Gastroesophageal sphincter (tissue), 4 donors: Measurements from ENCODE around the gene FZD7. TPM values are rescaled to one million over a fixed set of nuclear protein-coding genes. Genes with fewer than 3 reads are reported as not detected.
A peak's percentile ranks its signal among the peaks of the same experiment; 100 is the strongest.

ENCODE experiments used
- ATAC-seq: fragments of 150-250 bp; one replicate; pipeline ENCODE4 v1.9.1; 2016; ENCODE audit warnings: mild to moderate bottlenecking, moderate library complexity
- H3K27ac ChIP-seq, 4 donors: fragments of 200-600 bp; sonication (generic) in 3 of 4; 1 replicate in 3 of 4; 2 replicates in 1 of 4; pipeline ENCODE4 v1.5.1; 2016 to 2019
- H3K27me3 ChIP-seq: fragments of 200-600 bp; sonication (generic); one replicate; pipeline ENCODE4 v1.5.1; 2019
- H3K36me3 ChIP-seq, 2 donors: fragments of 200-600 bp; sonication (generic); one replicate each; pipeline ENCODE4 v1.5.1; 2019; ENCODE audit warnings: control low read depth in 1 of 2
- H3K4me1 ChIP-seq, 3 donors: fragments of 200-600 bp; sonication (generic); 1 replicate in 2 of 3; 2 replicates in 1 of 3; pipeline ENCODE4 v1.5.1; 2016 to 2019; ENCODE audit warnings: control low read depth in 2 of 3
- H3K4me3 ChIP-seq, 2 donors: fragments of 200-600 bp; sonication (generic); one replicate each; pipeline ENCODE4 v1.5.1; 2019; ENCODE audit warnings: mild to moderate bottlenecking in 1 of 2, moderate library complexity in 1 of 2
- H3K9me3 ChIP-seq, 3 donors: fragments of 200-600 bp; sonication (generic); one replicate each; pipeline ENCODE4 v1.5.1; 2017 to 2019; ENCODE audit warnings: control low read depth in 2 of 3
- EP300 ChIP-seq: sonication (generic); formaldehyde crosslinking; IDR thresholded peaks from one replicate; pipeline ENCODE4 v1.6.1; 2017; ENCODE audit warnings: antibody characterized with exemption, mild to moderate bottlenecking
- POLR2A ChIP-seq, 2 donors: fragments of 450-650 bp; IDR thresholded peaks; one replicate each; pipeline ENCODE4 v1.6.1; 2017; ENCODE audit warnings: antibody characterized with exemption in 2 of 2, mild to moderate bottlenecking in 2 of 2, moderate library complexity in 1 of 2
- POLR2AphosphoS5 ChIP-seq: sonication (generic); formaldehyde crosslinking; IDR thresholded peaks from one replicate; pipeline ENCODE4 v1.6.1; 2017; ENCODE audit warnings: antibody characterized with exemption
- WGBS, 2 donors: methylation state at CpG; one replicate each; pipeline ENCODE4 v1.1.5; 2018; ENCODE audit warnings: low coverage in 1 of 2; 5-methylcytosine and 5-hydroxymethylcytosine counted together
- total RNA-seq, 4 donors: library from RNA; depleted of rRNA; stranded (reverse); fragments of >200 nt; gene quantifications; one replicate each; pipeline ENCODE4 v1.1.0, GENCODE V29; 2016
- TF ChIP-seq, protein P1 (sequence below), 4 experiments: fragments of 200-600 bp in 2 of 4; fragments of 450-650 bp in 2 of 4; sonication (generic) in 1 of 4; IDR thresholded peaks; one replicate each; pipeline ENCODE4 v1.5.1; 2017 to 2019; ENCODE audit warnings: antibody characterized with exemption in 4 of 4, mild to moderate bottlenecking in 2 of 4, moderate library complexity in 2 of 4

FZD7 gene
- total RNA-seq, 4 donors from 2014 or later, result 15.9 to 55.4 (median 39.0) TPM

DNA sequence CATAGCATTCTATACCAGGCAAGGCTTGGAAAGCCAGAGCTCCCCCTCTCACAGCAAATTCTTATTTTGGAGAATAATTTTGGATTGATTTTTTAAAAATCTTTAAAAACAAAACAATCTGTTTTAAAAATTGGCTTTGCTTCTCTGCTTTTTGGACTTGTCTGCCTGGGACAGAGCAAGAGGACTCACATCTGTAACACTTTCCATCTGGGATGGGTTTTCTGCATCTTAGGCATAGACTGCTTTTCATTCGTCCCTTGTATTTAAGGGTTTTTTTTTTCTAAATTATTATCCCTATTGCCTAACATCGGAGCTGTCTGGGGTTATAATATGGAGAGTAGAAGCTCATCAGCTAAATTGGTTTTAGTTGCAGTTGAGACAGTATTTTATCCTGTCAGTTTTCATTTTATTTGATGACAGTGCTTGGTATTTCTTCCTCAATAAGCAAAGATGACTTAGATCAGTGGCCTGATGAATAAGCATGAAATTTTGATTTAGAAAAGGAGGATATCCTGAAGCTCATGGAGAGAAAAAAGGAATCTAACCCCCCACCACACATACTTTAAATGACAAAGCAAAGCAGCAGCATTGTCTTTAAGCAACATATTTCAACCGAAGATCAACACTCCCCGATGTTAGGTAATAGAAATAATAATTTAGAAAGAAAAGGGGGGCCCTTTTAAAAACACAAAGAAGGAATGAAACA, 2.3 kb upstream of the FZD7 start:
- WGBS, 2 donors, result 36 to 45% methylated on average over 4 of the region's 4 CpGs
- no peaks in the 10 kb centered on the region for H3K9me3 ChIP-seq
- H3K27me3 ChIP-seq, result no peaks in the 10 kb centered on the region
- TF ChIP-seq EP300 (no peak), POLR2AphosphoS5 (no peak), POLR2A (IDR thresholded peaks at IDR 0.05) (no peak)
- TF ChIP-seq, protein P1, sequence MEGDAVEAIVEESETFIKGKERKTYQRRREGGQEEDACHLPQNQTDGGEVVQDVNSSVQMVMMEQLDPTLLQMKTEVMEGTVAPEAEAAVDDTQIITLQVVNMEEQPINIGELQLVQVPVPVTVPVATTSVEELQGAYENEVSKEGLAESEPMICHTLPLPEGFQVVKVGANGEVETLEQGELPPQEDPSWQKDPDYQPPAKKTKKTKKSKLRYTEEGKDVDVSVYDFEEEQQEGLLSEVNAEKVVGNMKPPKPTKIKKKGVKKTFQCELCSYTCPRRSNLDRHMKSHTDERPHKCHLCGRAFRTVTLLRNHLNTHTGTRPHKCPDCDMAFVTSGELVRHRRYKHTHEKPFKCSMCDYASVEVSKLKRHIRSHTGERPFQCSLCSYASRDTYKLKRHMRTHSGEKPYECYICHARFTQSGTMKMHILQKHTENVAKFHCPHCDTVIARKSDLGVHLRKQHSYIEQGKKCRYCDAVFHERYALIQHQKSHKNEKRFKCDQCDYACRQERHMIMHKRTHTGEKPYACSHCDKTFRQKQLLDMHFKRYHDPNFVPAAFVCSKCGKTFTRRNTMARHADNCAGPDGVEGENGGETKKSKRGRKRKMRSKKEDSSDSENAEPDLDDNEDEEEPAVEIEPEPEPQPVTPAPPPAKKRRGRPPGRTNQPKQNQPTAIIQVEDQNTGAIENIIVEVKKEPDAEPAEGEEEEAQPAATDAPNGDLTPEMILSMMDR (IDR thresholded peaks at IDR 0.05), result no peak
- peaks cover 0 to 41% (median 10%) of the 10 kb centered on the region in 3 donors for H3K4me1 ChIP-seq
- no peak for ATAC-seq
- H3K27ac ChIP-seq, result peak overlapping the region; percentile 95 to 99 (median 98)
- H3K36me3 ChIP-seq, result no peaks in the 10 kb centered on the region
- H3K4me3 ChIP-seq, result peak overlapping the region in 1 of 2 donors; percentile 74

DNA sequence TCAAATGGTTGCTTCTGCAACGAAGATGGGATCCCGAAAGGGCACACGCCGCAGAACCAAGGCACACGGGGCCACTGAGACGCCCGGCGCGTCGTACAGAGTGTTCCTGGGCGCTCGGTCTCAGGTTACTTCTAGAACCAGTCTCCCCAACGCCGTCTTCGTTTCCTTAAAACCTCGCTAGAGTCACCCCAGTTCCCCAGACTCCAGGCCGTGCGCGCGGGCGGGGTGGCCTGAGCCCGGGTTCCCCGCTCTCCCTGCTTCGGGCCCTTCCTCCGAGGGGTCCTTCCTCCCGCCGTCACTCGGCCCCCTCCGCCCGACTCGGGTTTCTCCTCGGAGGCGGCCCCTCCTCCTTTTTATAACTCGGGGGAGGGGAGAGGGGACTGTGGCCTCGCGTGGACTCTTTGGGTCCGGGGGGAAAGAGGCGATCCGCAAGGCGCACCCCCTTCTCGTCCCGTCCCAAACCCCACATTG, 774 bp upstream of the FZD7 start:
- H3K27me3 ChIP-seq, result no peaks in the 10 kb centered on the region
- H3K27ac ChIP-seq, result peak overlapping the region; percentile 95 to 99 (median 98)
- H3K36me3 ChIP-seq, result no peaks in the 10 kb centered on the region
- TF ChIP-seq, protein P1 (IDR thresholded peaks at IDR 0.05), result no peak
- TF ChIP-seq EP300 (no peak), POLR2A (IDR thresholded peaks at IDR 0.05) (no peak), POLR2AphosphoS5 (no peak)
- H3K4me1 ChIP-seq, result peaks cover 0 to 47% (median 10%) of the 10 kb centered on the region in 3 donors
- H3K9me3 ChIP-seq, result no peaks in the 10 kb centered on the region
- WGBS, 2 donors, result 2% methylated on average over 10 of the region's 42 CpGs; no CpG with 5 or more reads in 1 of the 2 donors
- ATAC-seq, result peak; percentile 30
- H3K4me3 ChIP-seq, result peak overlapping the region; percentile 62 to 74

DNA sequence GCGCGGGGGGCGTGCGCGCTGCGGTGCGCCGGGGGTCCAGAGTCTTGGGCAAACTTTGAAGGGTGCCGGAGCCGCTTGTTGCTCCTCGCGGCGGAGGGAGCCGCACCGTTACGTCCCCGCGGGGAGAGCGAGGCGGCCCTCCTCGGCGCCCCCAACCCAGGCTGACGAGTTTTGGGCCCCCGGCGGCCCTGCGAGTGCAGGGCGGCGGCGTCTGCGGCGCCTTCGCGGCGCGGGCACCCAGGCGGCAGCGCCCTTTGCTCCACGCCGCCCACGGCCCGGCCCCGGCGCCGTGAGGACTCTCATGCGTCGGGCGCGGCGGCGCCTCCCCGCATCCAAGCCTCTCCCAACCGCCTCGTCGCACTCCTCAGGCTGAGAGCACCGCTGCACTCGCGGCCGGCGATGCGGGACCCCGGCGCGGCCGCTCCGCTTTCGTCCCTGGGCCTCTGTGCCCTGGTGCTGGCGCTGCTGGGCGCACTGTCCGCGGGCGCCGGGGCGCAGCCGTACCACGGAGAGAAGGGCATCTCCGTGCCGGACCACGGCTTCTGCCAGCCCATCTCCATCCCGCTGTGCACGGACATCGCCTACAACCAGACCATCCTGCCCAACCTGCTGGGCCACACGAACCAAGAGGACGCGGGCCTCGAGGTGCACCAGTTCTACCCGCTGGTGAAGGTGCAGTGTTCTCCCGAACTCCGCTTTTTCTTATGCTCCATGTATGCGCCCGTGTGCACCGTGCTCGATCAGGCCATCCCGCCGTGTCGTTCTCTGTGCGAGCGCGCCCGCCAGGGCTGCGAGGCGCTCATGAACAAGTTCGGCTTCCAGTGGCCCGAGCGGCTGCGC, 814 bp downstream of the FZD7 start:
- no peak for ATAC-seq
- TF ChIP-seq EP300 (no peak), POLR2AphosphoS5 (no peak), POLR2A (IDR thresholded peaks at IDR 0.05) (no peak)
- TF ChIP-seq, protein P1 (IDR thresholded peaks at IDR 0.05), result no peak
- WGBS, 2 donors, result no CpG with 5 or more reads among the region's 105 CpGs
- Histone ChIP-seq H3K36me3 (no peaks in the 10 kb centered on the region), H3K4me3 (peak overlapping the region; percentile 53 to 74), H3K27me3 (no peaks in the 10 kb centered on the region), H3K9me3 (no peaks in the 10 kb centered on the region), H3K27ac (peak overlapping the region; percentile 69 to 99 (median 98)), H3K4me1 (peaks cover 0 to 63% (median 10%) of the 10 kb centered on the region in 3 donors)

DNA sequence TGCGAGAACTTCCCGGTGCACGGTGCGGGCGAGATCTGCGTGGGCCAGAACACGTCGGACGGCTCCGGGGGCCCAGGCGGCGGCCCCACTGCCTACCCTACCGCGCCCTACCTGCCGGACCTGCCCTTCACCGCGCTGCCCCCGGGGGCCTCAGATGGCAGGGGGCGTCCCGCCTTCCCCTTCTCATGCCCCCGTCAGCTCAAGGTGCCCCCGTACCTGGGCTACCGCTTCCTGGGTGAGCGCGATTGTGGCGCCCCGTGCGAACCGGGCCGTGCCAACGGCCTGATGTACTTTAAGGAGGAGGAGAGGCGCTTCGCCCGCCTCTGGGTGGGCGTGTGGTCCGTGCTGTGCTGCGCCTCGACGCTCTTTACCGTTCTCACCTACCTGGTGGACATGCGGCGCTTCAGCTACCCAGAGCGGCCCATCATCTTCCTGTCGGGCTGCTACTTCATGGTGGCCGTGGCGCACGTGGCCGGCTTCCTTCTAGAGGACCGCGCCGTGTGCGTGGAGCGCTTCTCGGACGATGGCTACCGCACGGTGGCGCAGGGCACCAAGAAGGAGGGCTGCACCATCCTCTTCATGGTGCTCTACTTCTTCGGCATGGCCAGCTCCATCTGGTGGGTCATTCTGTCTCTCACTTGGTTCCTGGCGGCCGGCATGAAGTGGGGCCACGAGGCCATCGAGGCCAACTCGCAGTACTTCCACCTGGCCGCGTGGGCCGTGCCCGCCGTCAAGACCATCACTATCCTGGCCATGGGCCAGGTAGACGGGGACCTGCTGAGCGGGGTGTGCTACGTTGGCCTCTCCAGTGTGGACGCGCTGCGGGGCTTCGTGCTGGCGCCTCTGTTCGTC, 1.7 kb downstream of the FZD7 start:
- H3K4me3 ChIP-seq, result peak overlapping the region; percentile 53 to 74
- H3K4me1 ChIP-seq, result peaks cover 0 to 71% (median 10%) of the 10 kb centered on the region in 3 donors
- H3K27ac ChIP-seq, result peak overlapping the region; percentile 69 to 99 (median 98)
- ATAC-seq, result peak; percentile 10
- TF ChIP-seq, protein P1 (IDR thresholded peaks at IDR 0.05), result peak in 3 of 4 experiments; percentile 75 to 82 (median 80)
- no peak for TF ChIP-seq POLR2A (IDR thresholded peaks at IDR 0.05)
- TF ChIP-seq EP300, result no peak
- peak; percentile 58 for TF ChIP-seq POLR2AphosphoS5
- H3K27me3 ChIP-seq, result no peaks in the 10 kb centered on the region
- no peaks in the 10 kb centered on the region for H3K36me3 ChIP-seq
- H3K9me3 ChIP-seq, result no peaks in the 10 kb centered on the region
- 7% methylated on average over 3 of the region's 78 CpGs; no CpG with 5 or more reads in 1 of the 2 donors for WGBS, 2 donors
